Right lobe of liver (tissue), 4 donors: Measurements from ENCODE around the gene SSBP3.

Experiments used
- POLR2A ChIP-seq: fragments of 450-650 bp; IDR thresholded peaks from one replicate; pipeline ENCODE4 v1.6.1; 2017; ENCODE audit warnings: antibody characterized with exemption, mild to moderate bottlenecking
- TF ChIP-seq, protein P1 (sequence below), 4 donors: fragments of 200-600 bp in 3 of 4; fragments of 450-650 bp in 1 of 4; IDR thresholded peaks; one replicate each; pipeline versions ENCODE4 v1.5.1 to v1.8.0; 2016 to 2022; ENCODE audit warnings: antibody characterized with exemption in 4 of 4, mild to moderate bottlenecking in 2 of 4
- donor health status: DM: no; HTN: no; CAD: no.
- donor health status: DM: no; HTN: no; CAD: no.
- donor health status: DM: no; HTN: yes; CAD: no.

- TF ChIP-seq, protein P1, sequence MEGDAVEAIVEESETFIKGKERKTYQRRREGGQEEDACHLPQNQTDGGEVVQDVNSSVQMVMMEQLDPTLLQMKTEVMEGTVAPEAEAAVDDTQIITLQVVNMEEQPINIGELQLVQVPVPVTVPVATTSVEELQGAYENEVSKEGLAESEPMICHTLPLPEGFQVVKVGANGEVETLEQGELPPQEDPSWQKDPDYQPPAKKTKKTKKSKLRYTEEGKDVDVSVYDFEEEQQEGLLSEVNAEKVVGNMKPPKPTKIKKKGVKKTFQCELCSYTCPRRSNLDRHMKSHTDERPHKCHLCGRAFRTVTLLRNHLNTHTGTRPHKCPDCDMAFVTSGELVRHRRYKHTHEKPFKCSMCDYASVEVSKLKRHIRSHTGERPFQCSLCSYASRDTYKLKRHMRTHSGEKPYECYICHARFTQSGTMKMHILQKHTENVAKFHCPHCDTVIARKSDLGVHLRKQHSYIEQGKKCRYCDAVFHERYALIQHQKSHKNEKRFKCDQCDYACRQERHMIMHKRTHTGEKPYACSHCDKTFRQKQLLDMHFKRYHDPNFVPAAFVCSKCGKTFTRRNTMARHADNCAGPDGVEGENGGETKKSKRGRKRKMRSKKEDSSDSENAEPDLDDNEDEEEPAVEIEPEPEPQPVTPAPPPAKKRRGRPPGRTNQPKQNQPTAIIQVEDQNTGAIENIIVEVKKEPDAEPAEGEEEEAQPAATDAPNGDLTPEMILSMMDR (IDR thresholded peaks at IDR 0.05): no peak
- no peak for TF ChIP-seq POLR2A
These were observed 166.6 kb downstream of the SSBP3 start for GRCh38 chr1:54239631-54240031.
